ENCODE data around the gene DNAH7.
"Not testable (repeated sequence)": the region's sequence is repeated elsewhere in the genome, so short reads cannot be mapped to it uniquely, and the experiment has no call there.

DNAH7 gene

GRCh38 chr2:195730912-195731311, 337.7 kb downstream of the DNAH7 start:
- DNase-seq (ENCODE audit: low read depth in 2 of 2) = no peak

- no peak for DNase-seq (ENCODE audit: low read depth in 2 of 2)
Observed at GRCh38 chr2:195727106-195727505, 341.5 kb downstream of the DNAH7 start.

GRCh38 chr2:195722075-195722474, 346.6 kb downstream of the DNAH7 start:
- DNase-seq (ENCODE audit: low read depth in 2 of 2) = no peak

- no peak for DNase-seq (ENCODE audit: low read depth in 2 of 2)
Observed at GRCh38 chr2:195721042-195721441, 347.6 kb downstream of the DNAH7 start.

- DNase-seq (ENCODE audit: low read depth in 2 of 2) = no peak
Observed at GRCh38 chr2:195716466-195716865, 352.2 kb downstream of the DNAH7 start.

- DNase-seq (ENCODE audit: low read depth in 2 of 2) = no peak
Observed at GRCh38 chr2:195711478-195711877, 357.2 kb downstream of the DNAH7 start.

- no peak for DNase-seq (ENCODE audit: low read depth in 2 of 2)
Observed at GRCh38 chr2:195709901-195710806, 358.5 kb downstream of the DNAH7 start.

- no peak for DNase-seq (ENCODE audit: low read depth in 2 of 2)
Observed at GRCh38 chr2:195706161-195706900, 362.3 kb downstream of the DNAH7 start.

GRCh38 chr2:195700480-195700879, 368.2 kb downstream of the DNAH7 start:
- no peak for DNase-seq (ENCODE audit: low read depth in 2 of 2)

GRCh38 chr2:195697681-195698220, 370.9 kb downstream of the DNAH7 start:
- DNase-seq (ENCODE audit: low read depth in 2 of 2) = no peak

- no peak for DNase-seq (ENCODE audit: low read depth in 2 of 2)
Observed at GRCh38 chr2:195696012-195696411, 372.6 kb downstream of the DNAH7 start.

GRCh38 chr2:195695002-195695631, 373.5 kb downstream of the DNAH7 start:
- no peak for DNase-seq (ENCODE audit: low read depth in 2 of 2)

- DNase-seq (ENCODE audit: low read depth in 2 of 2) = no peak
Observed at GRCh38 chr2:195694553-195694952, 374.1 kb downstream of the DNAH7 start.

GRCh38 chr2:195692531-195692930, 376.1 kb downstream of the DNAH7 start:
- DNase-seq (ENCODE audit: low read depth in 2 of 2) = not testable (repeated sequence)

Data from activated CD8-positive, alpha-beta memory T cell treated with anti-CD3 and anti-CD28 coated beads for 4 hours (primary cell).